ENCODE results near the gene ZACN. TPM values are rescaled to one million over a fixed set of nuclear protein-coding genes. Genes with fewer than 3 reads are reported as not detected.
"Not testable (repeated sequence)": the region's sequence is repeated elsewhere in the genome, so short reads cannot be mapped to it uniquely, and the experiment has no call there.

The ZACN gene
- total RNA-seq, result 0.18 and 0.43 TPM in 2 replicates

DNA sequence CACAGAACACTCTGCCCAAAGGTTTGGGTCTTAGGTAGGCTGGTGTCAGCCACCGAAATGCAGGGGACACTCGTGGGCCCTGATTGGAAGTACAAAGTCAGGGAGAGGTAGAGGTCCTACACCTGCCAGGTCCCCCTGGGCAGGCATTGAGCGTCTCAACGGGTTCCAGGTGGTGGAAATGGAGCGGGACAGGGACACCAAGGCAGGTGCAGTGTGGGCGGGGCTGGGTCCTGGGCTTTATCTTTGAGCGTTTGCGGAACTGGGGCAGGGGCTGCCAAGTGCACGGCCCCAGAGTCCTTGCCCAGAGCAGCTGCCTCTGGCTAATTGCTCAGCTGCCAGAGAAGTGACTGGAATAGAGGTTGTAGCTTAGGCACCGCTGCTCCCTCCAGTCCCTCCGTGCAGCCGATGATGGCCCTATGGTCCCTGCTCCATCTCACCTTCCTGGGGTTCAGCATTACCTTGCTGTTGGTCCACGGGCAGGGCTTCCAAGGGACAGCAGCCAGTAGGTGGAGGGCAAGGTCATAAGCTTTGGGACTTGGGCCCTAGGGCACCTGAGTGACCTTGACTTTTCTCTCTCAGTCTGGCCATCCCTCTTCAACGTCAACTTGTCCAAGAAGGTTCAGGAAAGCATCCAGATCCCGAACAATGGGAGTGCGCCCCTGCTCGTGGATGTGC is at the start of gene ZACN:
ZACN (plus strand) TSS at position 323 of the 675 bp plus-strand sequence; CDS start at position 406, 83 bp downstream.
- intact Hi-C loops (cut with micrococcal nuclease), result no loop called here

DNA sequence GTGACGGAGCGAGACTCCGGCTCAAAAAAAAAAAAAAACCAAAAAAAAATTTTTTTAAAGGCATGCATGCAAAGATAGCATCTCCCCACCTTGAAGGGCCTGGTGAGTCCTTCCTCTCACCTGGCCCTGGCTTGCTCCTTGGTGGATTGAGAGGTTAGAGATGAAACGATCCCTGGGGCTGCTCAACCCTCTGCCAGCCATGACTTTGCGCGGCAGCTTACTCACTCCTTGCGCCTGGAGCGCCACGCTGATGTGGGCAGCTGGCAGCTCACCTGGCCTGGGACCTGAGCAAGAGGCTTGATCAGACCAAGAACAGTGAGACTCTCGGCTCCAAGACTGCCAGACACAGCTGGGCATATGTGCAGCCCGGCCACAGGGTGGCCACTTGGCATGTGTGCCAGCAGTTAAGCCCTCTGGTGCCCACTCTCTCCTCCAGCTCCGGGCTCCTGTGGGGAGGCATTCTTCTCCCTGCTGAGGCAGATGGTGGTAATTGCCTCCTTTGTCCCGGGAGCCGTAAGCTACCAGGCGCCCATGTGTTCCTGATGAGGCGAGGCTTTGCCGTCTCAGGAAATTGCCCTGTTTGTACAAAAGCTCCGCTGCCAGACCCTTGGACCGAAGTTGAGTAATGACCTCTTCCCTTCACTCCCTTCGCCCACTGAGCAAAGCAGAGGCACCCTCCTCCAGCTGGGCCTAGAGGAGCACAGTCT is 46.8 kb upstream of the ZACN start:
- intact Hi-C loops (cut with micrococcal nuclease), result no loop called here

GRCh38 chr17:76032780-76033108 is 46.2 kb upstream of the ZACN start:
- intact Hi-C loops (cut with micrococcal nuclease), result no loop called here

- intact Hi-C loops (cut with micrococcal nuclease), result no loop called here
Measured at GRCh38 chr17:76033139-76033538, 45.8 kb upstream of the ZACN start.

- intact Hi-C loops (cut with micrococcal nuclease), result no loop called here
Measured at GRCh38 chr17:76034428-76035350, 44.3 kb upstream of the ZACN start.

DNA sequence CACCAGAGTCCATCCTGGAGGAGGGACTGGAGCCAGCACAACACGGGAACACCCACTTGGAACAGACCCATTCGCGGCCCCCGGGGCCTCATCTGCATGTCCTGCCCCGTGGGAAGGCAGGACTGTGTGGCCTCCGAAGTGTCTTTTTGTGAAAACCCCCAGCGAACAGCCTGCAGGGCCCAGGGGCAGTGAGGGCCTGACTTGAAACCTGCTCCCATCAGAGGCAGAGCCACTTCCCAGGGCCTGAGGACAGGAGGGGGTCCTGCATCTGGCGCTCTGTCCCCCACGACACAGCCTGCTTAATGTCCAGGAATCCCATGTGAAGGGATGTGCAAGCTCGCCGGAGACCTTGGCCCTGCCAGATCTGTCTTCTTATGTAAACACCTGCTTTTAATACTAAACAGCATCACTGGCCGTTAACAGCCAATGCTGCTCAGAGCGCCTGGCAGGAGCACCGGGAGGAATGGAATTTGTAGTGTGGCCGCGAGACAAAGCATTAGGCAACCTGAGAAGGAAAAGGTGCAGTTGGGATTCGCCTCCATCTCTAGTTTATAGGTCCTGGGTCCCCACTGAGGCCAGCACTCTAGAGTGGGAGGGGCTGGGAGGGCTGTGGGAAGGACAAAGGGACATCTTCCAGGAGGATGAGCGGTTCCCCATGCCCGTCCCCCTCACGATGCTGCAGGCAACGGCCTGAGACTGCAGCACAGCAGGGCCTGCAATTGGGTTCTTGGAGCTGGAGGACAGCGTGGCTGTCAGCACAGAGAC is 42.3 kb upstream of the ZACN start:
- intact Hi-C loops (cut with micrococcal nuclease), result no loop called here

DNA sequence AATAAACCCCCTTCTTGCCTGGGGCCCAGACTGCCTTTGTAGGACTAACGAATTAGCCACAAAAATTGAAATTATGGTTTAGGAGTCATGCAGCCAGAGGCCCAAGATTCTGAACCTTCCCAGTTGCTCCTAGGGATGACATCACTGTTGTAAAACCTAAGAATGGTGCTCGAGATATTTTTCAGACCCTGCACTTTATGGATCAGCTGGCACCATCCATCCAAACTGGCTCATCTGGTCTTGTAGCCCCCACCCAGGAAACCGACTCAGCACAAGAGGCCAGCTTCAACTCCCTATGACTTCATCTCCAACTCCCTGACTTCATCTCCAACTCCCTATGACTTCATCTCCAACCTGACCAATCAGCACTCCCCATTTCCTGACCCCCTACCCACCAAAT is 40.9 kb upstream of the ZACN start:
- intact Hi-C loops (cut with micrococcal nuclease), result no loop called here

DNA sequence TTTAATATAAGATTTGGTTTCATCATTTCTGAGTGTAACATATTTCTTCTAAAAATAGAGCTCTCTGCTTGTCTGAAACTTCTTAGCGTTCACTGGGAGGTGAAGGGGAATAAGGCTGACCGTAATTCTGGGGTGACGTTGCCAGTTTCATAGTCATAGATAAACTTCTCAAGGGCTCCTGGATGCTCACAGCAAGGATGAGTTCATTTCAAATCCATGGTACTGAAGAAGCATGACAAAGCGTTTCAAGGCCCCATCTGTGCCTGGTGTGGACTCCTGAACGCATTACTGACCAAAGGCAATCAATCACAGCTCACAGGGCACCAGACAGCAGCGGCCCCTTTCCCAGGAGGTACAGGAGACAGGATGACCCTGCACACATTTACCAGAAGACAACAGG is 39.9 kb upstream of the ZACN start:
- intact Hi-C loops (cut with micrococcal nuclease), result no loop called here

- intact Hi-C loops (cut with micrococcal nuclease), result no loop called here
Measured at GRCh38 chr17:76040376-76040775, 38.6 kb upstream of the ZACN start.

DNA sequence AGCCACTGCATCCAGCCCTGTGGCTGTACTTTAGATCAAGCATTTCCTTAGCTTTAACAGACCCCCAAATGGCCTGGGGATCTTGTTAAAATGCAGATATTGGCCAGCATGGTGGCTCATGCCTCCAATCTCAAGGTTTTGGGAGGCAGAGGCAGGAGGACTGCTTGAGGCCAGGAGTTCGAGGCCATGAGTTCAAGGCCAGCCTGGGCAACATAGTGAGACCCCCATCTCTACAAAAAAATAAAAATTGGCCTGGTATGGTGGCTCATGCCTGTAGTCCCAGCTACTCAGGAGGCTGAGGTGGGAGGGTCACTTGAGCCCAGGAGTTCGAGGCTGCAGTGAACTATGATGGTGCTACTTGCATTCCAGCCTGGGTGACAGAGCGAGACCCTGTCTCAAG is 36.1 kb upstream of the ZACN start:
- intact Hi-C loops (cut with micrococcal nuclease), result not testable (repeated sequence)

DNA sequence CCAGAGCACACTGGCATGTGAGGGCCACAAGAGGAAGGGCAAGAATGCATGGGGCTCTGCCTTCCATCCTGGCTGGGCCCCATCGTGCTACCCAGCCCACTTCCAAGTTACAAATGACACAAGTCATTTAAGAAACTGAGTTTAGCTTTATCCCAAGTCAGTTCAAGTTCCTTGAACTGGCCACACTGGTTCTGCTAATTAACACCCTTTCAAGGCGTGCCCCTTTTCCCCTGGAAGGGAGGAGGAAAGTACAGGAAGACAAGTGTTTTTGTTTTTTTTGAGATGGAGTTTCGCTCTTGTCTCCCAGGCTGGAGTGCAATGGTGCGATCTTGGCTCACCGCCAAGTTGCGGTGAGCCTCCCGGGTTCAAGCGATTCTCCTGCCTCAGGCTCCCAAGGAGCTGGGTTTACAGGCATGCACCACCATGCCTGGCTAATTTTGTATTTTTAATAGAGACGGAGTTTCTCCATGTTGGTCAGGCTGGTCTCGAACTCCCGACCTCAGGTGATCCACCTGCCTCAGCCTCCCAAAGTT is 34.4 kb upstream of the ZACN start:
- intact Hi-C loops (cut with micrococcal nuclease), result not testable (repeated sequence)

- intact Hi-C loops (cut with micrococcal nuclease), result no loop called here
Measured at GRCh38 chr17:76046064-76046463, 32.9 kb upstream of the ZACN start.

DNA sequence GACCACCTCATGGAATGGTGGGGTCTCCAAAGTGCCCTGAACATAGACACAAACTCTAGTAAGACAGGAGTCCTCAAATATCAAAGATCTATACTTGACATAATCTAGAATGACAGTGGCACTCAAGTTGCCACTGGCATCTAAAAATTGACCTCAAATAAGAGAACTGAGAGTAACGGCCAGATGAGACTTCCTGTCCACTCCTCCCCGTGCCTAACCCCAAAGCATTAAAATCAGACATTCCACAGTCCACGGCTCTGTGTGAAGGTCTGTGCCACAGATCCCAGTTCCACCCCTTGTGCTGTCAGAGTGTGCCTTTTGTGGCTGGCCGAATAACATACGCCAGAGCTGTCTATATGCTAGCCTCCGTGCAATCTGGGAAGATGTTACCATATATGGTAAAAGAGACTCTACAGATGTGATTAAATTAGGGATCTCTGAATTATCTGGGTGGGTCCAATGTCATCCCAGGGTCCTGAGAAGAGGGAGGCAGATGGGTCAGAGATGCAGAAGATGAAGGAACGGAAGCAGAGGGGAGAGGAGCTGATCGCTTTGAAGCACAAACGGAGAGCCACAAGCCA is 30.9 kb upstream of the ZACN start:
- intact Hi-C loops (cut with micrococcal nuclease), result no loop called here

- intact Hi-C loops (cut with micrococcal nuclease), result no loop called here
Measured at GRCh38 chr17:76048711-76049110, 30.3 kb upstream of the ZACN start.

GRCh38 chr17:76049239-76049638 is 29.7 kb upstream of the ZACN start:
- intact Hi-C loops (cut with micrococcal nuclease), result no loop called here

- intact Hi-C loops (cut with micrococcal nuclease), result no loop called here
Measured at GRCh38 chr17:76049836-76050537, 29.0 kb upstream of the ZACN start.

GRCh38 chr17:76050538-76051467 is 28.2 kb upstream of the ZACN start:
- intact Hi-C loops (cut with micrococcal nuclease), result no loop called here

- intact Hi-C loops (cut with micrococcal nuclease), result no loop called here
Measured at GRCh38 chr17:76051561-76051960, 27.4 kb upstream of the ZACN start.

Measured in T-helper 2 cell treated with Interferon-gamma antibody and Interleukin-4, amounts not matched to agents 100 ng/mL and 5 ng/mL, for 36 hours (primary cell).